GM21447 (cell line): ENCODE measurements around the gene IER5.
A peak's percentile ranks its signal among the peaks of the same experiment; 100 is the strongest.

Source experiments
- ATAC-seq: cut with Tn5 transposase; IDR thresholded peaks from one replicate; pipeline ENCODE4 v1.9.1; 2021; ENCODE audit not compliant: unreplicated experiment

The IER5 gene

GRCh38 chr1:181095763-181096184 lies 7.3 kb downstream of the IER5 start:
- no peak for ATAC-seq

DNA sequence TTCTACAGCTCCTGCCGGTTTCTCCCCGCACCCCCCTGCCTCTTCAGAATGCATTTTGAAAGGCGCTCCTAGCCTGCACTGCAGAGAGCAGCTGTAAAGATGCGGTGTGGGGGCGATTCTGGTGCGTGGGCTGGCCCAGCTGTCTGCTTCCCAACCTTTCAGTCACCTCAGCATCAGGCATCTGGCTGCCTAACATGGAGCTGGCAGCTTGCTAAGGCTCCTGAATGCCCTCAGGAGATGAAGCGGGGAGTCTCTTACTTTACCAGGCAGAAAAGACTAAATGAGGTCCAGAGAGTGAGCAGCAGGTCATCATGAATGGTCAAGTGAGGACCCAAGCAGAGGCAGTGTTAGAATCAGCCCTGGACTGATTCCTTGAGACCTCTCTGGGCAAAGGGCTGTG lies 8.7 kb downstream of the IER5 start:
- ATAC-seq, result no peak

- ATAC-seq, result peak; percentile 63
Observed at GRCh38 chr1:181099152-181100014, 10.9 kb downstream of the IER5 start.

DNA sequence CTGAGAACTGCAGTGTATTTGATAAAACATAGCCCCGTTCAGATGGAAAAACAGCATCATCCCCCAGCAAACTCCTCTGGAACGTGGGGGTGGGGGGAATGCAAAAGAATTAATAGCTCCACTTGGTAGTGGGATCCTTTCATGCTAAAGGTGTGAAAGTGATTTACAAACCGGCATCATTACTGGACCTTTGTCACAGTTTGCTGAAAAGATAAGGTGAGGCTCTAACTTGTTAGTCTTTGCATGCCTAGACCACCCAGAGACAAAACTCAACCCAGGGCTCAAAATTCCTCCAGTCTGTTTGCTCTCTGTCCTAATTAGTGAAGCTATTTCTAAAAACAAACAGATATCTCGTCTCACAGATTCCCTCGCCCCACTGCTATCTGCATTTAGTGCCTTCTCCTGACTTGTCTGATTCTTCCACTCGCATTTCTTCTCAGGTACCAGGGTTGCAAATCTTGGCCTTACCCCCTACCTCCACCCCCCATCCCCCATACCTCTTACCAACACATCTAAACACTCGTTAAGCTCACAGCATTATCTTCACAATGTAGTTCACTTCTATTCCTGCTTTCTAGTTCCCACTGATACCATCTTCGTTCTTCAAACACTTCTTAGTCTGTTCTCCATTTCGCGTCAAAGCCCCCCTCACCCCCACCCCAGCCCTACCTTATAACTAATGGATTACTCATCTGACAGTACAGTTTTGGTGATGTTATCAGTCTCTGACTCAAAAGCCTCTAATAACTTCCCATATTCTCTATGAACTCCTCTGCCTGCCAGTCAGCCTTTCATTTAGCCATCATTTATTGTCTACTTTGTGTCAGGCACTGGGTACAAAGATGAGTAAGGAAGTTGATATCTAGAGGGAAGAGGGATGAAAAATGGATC lies 11.8 kb downstream of the IER5 start:
- ATAC-seq, result peak; percentile 2

DNA sequence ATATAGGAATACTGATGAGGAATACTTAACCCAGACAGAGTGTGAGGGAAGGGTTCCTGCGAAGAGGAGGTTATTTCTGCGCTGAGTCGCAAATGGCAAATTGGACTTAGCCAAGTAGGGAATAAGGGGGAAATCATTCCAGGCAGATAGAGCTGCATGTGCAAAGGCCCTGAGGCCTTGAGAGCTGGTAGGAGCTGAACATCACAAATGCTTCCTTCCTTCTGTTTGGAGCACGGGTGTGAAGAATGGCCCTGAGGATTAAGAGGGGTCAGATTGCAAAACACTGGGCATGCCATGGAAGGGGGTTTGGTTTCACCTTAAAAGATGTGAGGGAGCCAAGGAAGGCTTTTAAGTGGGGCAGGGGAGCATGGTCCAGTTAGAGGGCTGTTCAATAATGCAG lies 12.4 kb downstream of the IER5 start:
- no peak for ATAC-seq

DNA sequence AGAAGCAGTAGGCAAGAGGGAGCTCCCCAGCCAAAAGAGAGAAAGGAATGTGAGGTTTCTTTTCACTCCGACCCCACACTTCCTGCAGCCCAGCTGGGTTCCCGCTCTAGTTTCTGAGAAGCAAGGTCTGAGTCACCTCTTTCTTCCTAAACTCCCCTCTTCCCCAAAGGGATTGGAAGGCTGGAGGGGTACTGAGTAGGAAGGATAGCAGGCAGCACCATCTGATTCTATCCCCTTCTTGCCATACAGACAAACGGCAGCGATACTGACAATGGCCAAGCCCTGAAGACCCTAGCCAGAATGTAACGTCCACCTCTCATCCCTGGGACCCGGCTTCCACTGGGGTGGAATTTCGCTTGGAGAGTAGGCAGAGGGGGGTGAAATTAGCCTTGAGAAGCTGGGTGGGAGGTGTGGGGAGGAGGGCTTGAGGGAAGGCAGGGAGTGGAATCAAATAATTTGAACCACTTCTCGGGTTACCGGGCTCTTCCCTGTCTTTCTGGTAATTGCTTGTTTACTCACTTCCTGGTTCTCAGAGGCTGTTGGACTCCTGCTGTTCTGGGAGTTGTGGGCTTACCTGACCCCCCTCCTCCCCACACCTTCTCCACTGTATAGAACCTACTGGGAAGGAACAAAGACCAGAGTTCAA lies 13.2 kb downstream of the IER5 start:
- no peak for ATAC-seq

- ATAC-seq, result no peak
Observed at GRCh38 chr1:181102841-181103240, 14.3 kb downstream of the IER5 start.

GRCh38 chr1:181103399-181103798 lies 14.9 kb downstream of the IER5 start:
- no peak for ATAC-seq

DNA sequence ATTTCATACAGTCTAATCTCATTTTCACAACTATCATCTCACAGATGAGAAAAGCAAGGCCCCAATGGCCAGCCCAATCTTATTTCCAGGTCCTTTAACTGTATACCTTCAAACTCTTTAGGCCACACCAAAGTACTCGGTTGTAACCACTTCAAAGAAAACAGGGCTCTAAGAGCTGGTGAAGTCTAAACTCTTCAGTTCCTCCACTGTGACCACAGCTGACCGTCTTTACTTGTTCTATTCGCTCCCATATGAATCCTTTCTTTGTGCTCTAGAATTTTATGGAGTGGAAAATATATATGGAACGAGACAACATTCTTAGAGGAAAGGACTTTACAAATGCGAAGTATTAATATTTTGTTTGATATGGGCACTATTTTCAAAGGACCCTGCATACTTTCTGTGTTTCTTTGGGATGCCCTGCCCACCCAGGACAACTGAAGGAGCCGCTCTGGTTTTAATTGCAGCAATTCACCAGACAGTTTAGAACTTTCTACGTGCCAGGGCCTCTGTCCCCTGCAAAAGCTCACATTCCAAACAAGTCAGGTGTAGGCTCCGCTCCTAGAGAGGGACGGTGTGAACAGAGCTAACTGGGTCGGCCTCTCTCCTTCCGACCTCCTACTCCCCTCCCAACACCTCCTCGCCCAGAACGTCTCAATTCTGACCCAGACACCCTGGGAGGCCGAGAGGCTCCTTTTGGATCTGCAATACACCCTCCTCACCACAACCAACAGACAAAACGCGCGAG lies 15.7 kb downstream of the IER5 start:
- peak; percentile 19 for ATAC-seq

GRCh38 chr1:181104790-181105133 lies 16.3 kb downstream of the IER5 start:
- ATAC-seq, result no peak

GRCh38 chr1:181105134-181106021 lies 16.9 kb downstream of the IER5 start:
- ATAC-seq, result peak; percentile 70

GRCh38 chr1:181106022-181106312 lies 17.5 kb downstream of the IER5 start:
- ATAC-seq, result no peak

DNA sequence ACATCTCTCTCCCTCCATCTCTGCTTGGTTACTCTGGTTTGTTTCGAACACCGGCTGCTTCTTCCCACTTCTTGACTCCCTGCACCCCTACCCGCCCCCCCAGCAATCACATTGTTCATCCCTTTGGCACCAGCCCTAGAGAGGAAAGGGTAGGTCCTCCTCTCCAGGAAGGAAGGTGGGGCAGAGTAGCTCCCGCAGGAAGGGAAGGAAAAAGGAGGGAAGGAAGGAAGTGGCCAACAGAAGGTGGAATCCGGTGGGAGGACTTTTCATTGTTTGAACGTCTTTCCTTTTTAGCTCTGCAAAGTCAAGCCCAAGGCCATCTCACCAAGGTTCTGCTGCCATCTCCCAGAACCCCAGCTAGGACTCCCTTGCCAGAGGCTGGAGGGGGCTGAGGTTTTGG lies 18.0 kb downstream of the IER5 start:
- ATAC-seq, result no peak

DNA sequence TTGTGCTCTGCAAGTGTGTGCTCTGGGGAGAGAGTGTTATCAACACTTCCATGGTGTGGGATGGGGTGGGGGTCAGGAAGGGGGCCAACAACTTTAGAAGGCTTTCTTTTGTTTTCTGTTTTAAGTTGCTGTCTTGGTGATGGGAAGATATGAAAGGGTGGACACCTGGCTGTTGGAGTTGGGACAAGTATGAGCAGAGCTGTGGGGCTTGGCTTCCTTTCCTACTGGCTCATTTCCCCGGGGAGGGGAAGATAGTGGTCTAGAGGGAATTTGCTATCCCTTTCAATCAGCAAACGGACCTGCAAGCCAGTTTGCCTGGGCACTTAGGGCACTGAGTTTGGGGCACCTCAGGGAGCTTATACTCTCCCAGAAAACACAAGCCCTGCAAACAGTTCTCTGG lies 19.2 kb downstream of the IER5 start:
- ATAC-seq, result no peak

DNA sequence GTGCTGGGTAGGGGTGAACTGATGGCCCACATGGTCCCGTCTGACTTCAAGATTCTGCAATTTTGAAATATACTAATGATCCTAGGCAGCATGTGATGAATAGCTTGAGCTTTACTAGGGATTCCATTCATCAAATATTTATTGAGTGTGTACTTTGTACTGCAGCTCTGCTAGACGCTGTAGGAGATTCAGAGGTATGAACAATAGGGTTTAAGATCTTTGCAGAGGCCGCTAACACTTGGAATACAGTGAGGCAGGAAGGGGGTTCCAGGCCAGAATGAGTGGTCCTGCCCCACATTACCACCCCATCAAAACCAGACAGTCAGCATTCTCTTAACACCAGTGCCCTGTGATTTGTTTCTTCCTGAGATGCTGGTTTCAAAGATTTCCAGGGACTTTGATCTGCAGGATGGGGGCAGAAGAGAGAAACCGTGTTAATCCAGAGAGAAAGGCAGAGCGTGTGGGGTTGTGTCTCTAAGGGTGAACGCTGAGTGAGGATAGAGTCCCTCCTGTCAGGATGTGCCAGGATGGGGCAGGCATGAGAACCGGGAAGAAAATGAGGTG lies 19.9 kb downstream of the IER5 start:
- no peak for ATAC-seq

DNA sequence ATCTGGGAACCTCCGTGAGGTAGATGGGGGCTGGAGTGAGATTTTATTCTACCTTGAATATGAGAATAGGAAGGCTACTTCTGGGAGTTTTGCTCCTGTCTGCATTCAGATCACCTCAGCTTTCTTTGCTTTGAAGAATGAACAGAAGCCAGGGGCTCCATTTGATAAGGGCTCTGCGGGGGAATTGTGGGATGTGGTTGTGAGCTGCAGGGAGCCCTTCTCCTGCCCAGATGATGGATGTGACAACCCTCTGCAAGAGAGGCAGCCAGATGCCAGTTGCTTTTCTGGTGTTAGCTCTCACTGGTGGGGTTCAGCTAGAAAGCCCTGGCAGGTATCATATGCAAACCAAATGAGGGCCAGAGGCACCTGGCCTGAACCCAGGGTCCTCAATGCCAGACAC lies 21.5 kb downstream of the IER5 start:
- no peak for ATAC-seq

- ATAC-seq, result no peak
Observed at GRCh38 chr1:181111559-181111958, 23.1 kb downstream of the IER5 start.

- no peak for ATAC-seq
Observed at GRCh38 chr1:181112071-181112929, 23.8 kb downstream of the IER5 start.
